ENCODE measurements around the gene MIGA2. TPM values are rescaled to one million over a fixed set of nuclear protein-coding genes. Genes with fewer than 3 reads are reported as not detected.

The MIGA2 gene
- total RNA-seq, 2 experiments from 2014 or later, result 33.8 to 43.1 TPM

DNA sequence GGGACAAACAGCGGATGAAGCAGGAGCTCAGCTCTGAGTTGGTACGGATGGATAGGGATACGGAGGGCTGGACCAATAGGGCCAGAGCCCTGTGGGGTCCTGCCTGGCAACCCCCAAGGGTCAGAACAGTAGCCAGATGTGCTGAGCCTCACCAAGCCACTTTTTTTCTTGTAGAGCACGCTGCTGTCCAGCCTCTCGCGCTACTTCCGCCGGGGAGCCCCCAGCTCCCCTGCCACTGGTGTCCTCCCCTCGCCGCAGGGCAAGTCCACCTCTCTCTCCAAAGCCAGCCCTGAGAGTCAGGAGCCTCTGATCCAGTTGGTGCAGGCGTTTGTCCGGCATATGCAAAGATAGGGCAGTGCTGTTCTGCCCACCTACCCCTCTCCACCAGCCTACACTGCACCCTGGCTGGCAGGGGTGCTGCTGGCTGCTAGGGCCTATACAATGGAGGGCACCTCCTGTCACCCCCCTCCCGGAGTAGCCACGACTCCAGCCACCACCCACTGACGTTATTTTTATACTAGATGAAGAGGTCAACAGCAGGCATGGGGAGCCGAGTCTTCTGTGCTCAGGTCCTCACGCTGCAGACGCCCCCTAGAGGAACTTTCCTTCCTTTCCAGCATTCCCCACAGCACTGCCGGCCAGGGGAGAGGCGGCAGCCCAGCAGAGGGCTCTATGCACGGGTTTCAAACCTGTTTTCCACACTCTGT lies 29.9 kb upstream of the MIGA2 start:
- Mint-ChIP-seq H3K27me3 (no peaks in the 10 kb centered on the region), H3K36me3 (ENCODE audit: low read depth) (peaks cover 38% of the 10 kb centered on the region), H3K4me1 (no peaks in the 10 kb centered on the region), H3K27ac (peak overlapping the region; percentile 69), H3K9me3 (no peaks in the 10 kb centered on the region), H3K4me3 (no peak overlapping the region)
- ChIA-PET CTCF (interaction anchor here (0.8 to 1.9 kb wide), 4 partner anchors 9 to 143 kb away, joined by 3 to 6 read pairs (median 6); no protein-coding TSS in a partner anchor), POLR2A (no interaction called here)
- peak; percentile 61 for DNase-seq

DNA sequence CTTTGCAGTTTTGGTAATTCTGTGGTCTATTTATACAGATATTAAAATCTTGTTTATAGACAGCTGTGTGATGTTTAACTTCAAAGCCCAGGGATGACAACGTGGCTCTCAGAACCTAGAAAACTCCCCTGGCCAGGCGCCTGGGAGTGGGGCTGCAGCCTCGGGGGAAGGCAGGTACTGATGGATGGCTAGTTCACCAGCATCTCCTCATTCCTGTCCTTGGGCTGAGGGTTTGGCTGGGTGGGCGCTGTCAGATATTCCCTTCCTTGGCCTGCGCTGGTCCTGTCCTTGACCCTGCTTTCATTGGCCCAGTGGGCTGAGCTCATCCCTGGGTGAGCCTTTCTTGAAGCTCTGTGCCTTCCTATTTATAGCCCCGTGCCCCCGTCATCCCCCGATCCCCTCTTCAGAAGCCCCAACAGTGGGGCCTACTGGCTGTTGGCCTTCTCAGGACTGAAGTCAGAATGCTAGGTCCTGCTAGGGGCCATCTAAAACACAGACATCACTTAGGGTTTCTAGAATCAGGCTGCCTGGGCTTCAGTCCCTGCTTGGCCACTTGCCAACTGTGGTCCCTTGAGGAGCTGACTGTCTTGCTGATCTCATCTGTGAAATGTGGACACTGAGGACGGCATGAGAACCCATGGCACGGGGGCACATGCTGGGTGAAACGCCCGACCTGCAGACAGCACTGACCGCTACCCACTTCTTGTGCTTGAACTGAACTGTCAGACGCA lies 29.2 kb upstream of the MIGA2 start:
- DNase-seq, result no peak
- CTCF ChIA-PET, result interaction anchor here (0.6 to 1.9 kb wide), 3 partner anchors 11 to 149 kb away, joined by 3 to 6 read pairs (median 4); no protein-coding TSS in a partner anchor
- POLR2A ChIA-PET, result no interaction called here
- H3K27ac Mint-ChIP-seq, result peak overlapping the region; percentile 50
- no peaks in the 10 kb centered on the region for H3K9me3 Mint-ChIP-seq
- H3K36me3 Mint-ChIP-seq (ENCODE audit: low read depth), result peaks cover 34% of the 10 kb centered on the region
- H3K4me1 Mint-ChIP-seq, result no peaks in the 10 kb centered on the region
- H3K27me3 Mint-ChIP-seq, result no peaks in the 10 kb centered on the region
- H3K4me3 Mint-ChIP-seq, result no peak overlapping the region

DNA sequence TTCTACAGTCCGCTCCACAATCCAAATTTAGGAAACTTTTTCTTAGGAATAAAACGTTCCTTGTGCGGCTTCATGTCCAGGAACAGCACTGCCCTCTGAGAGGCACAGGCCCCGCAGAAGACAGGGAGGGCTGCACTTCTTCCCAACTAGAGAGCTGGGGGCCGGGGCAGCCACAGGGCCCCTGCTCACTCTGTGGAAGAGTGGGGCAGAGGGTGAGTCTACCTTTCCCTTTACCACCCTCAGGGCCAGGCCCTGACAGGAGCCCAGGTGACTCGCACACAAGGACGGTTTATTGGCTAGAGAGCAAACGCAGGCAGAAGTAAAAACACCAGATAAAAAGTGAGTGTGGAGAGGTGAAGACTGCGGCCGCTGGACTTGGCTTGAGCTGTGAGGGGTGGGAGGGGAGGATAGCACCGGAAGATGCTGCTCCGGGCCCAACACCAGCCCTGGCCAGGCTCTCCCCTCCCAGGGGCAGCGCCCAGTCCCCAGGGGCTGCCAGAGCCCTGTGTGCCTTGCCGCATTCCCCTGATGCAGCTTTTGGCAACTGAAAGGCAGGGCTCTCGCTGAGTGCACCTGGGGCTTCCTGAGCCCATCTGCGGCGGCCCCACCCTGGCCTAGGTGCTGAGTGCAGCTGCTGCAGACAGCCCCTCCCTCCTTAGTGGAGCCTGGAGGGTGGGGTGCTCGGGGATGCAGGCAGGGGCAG lies 28.5 kb upstream of the MIGA2 start:
- Mint-ChIP-seq H3K36me3 (ENCODE audit: low read depth) (peaks cover 27% of the 10 kb centered on the region), H3K4me1 (no peaks in the 10 kb centered on the region), H3K27me3 (no peaks in the 10 kb centered on the region), H3K4me3 (no peak overlapping the region), H3K9me3 (no peaks in the 10 kb centered on the region), H3K27ac (peak overlapping the region; percentile 50)
- ChIA-PET CTCF (interaction anchor here (0.6 to 0.8 kb wide), 2 partner anchors 10 to 149 kb away, joined by 3 to 4 read pairs; no protein-coding TSS in a partner anchor), POLR2A (no interaction called here)
- DNase-seq, result no peak

DNA sequence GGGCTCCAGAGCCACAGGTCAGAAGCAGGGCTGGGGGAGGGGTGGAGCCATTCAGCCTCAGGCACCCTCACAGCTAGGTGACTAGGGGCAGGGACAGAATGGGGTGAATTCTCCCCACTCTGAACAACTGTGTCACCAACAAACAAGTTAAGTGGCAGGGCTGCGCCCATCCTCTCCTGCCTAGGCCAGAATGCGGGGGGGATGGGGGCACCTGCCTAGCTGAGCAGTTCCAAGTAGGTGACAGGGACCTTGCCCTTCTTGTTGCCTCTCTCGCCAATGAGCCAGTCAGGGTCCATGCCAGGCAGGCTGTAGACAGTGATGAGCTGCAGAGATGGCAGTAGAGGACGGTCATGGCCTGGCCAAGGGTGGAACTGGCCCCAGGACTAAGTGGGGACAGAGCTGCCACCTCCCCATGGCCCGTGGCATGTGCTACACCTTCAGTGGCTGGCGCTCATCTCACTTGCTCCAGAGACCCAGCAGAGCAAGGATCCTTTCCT lies 27.9 kb upstream of the MIGA2 start:
- peaks cover 23% of the 10 kb centered on the region for H3K36me3 Mint-ChIP-seq (ENCODE audit: low read depth)
- no peak overlapping the region for H3K27ac Mint-ChIP-seq

DNA sequence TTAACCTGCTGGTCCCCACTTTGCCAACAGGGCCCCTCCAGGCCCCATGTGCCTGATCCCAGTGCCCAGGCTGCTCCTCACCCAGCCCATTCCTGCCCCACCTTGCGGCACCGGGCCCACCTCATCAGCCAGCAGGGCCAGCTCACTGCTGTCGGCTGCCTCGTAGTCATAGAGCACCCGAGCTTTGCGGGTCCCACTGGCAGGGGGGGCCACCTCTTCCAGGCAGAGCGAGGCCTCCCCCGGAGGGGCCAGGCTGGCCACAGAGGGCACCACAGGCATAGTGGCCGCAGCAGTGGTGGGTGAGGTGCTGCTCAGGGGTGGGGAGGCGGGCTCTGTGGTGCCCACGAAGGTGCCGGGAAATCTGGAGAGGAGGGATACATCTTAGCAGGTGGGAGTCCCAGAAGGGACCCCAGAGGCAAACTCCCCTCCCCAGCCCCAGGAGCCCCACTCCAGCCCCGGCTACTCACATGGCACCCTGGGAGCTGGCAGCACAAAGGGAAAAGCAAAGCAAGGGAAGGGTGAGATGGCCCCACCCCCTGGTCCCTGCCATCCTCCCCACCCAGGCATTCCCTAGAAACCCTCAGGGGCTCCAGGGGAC lies 27.3 kb upstream of the MIGA2 start:
- H3K4me1 Mint-ChIP-seq, result no peaks in the 10 kb centered on the region
- POLR2A ChIA-PET, result no interaction called here
- no peak overlapping the region for H3K4me3 Mint-ChIP-seq
- no peak for DNase-seq
- H3K27ac Mint-ChIP-seq, result no peak overlapping the region
- peaks cover 23% of the 10 kb centered on the region for H3K36me3 Mint-ChIP-seq (ENCODE audit: low read depth)
- no peaks in the 10 kb centered on the region for H3K9me3 Mint-ChIP-seq
- H3K27me3 Mint-ChIP-seq, result no peaks in the 10 kb centered on the region
- CTCF ChIA-PET, result no interaction called here

More for the DNA sequence above, 27.9 kb upstream of the MIGA2 start:
- no peaks in the 10 kb centered on the region for H3K27me3 Mint-ChIP-seq
- no peak for DNase-seq
- H3K4me1 Mint-ChIP-seq, result no peaks in the 10 kb centered on the region
- no peak overlapping the region for H3K4me3 Mint-ChIP-seq
- POLR2A ChIA-PET, result no interaction called here
- no peaks in the 10 kb centered on the region for H3K9me3 Mint-ChIP-seq
- CTCF ChIA-PET, result no interaction called here

DNA sequence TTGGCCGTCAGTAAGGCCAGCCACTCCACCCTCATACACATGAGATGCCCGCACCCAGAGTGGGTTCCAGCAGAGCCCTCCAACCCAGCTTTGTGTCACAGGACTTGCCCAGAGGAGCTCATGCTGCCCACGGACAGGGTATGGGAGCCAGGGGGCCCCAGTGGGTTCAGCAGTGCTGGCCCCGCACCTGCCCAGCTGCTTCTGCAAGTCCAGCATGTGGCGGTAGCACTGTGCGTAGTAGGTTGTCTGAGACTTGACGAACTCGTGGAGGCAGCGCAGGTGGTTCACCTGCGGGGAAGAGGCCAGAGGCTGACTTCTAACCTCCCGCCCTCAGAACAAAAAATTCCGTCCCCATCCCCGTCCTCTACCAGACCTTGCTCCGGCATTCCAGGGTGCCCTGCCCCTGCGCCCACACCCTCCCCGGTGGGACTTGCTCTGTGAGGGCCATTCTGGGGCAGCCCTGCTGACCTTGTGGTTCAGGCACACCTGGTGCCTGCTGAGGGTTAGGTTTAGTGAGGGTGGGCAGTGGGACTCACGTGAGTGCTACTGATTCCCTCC lies 26.8 kb upstream of the MIGA2 start:
- Mint-ChIP-seq H3K4me3 (no peak overlapping the region), H3K9me3 (no peaks in the 10 kb centered on the region), H3K27ac (no peak overlapping the region), H3K4me1 (no peaks in the 10 kb centered on the region), H3K27me3 (no peaks in the 10 kb centered on the region), H3K36me3 (ENCODE audit: low read depth) (peaks cover 22% of the 10 kb centered on the region)
- DNase-seq, result no peak
- POLR2A ChIA-PET, result no interaction called here
- CTCF ChIA-PET, result interaction anchor here (1.6 kb wide), 1 partner anchor 10 kb away, joined by 4 read pairs; no protein-coding TSS in a partner anchor

DNA sequence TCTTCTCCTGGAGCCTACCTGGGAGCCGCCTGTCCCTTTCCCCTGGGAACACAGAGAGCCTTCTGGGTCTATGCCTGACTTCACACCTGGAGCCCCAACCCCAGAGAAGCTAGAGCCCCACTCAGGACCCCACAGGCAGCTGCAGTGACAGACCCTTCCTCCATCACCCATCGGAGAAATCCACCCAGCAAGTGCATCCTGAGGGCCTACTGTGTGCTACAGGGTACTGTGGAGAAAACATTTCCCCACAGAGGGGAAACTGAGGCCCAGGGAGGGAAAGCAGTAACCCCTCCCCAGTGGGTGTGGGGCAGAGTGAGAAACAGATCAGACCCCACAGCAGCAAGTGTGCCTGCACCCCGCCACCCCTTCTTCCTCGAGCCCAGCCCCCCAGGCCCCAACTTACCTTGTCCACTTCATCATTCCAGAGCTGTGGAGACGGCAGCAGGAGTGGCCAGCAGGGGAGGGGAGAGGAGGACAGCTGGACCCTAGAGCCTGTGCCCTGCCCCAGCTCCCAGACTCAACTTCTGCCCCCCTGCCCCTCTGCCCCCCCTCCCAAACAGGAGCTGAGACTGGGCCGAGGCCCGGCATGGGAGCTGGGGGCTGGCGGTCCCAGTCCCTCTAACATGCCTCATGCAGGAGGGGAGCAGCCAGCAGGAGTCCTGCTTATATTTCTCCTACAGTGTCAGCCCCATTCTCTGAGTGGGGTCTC lies 26.0 kb upstream of the MIGA2 start:
- ChIA-PET POLR2A (no interaction called here), CTCF (interaction anchor here (1.6 kb wide), 1 partner anchor 9 kb away, joined by 4 read pairs; no protein-coding TSS in a partner anchor)
- Mint-ChIP-seq H3K4me3 (no peak overlapping the region), H3K4me1 (no peaks in the 10 kb centered on the region), H3K36me3 (ENCODE audit: low read depth) (peaks cover 15% of the 10 kb centered on the region), H3K27me3 (no peaks in the 10 kb centered on the region), H3K9me3 (no peaks in the 10 kb centered on the region), H3K27ac (no peak overlapping the region)
- no peak for DNase-seq

DNA sequence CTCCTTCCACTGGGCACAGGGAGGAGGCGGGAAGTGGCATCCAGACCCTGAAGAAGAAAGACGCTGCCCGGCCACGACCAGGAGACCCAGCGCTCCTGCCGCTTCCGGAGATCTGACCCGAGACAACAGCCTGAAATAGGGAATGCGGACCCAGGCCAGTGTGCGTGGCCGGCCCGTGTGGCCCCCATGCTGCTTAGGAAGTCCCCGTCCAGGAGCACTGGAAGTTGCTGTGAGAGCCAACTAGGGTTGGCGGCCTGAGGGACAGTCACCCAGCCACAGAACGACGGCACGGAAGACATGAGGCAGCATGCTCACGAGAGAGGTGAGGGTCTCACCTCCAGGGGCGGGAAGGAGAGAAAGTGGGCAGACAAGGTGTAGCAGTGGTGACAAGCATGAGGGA lies 25.3 kb upstream of the MIGA2 start:
- H3K4me1 Mint-ChIP-seq, result no peaks in the 10 kb centered on the region
- DNase-seq, result no peak
- POLR2A ChIA-PET, result no interaction called here
- no peaks in the 10 kb centered on the region for H3K27me3 Mint-ChIP-seq
- CTCF ChIA-PET, result interaction anchor here (1.6 kb wide), 1 partner anchor 9 kb away, joined by 4 read pairs; no protein-coding TSS in a partner anchor
- H3K9me3 Mint-ChIP-seq, result no peaks in the 10 kb centered on the region
- H3K27ac Mint-ChIP-seq, result no peak overlapping the region
- H3K4me3 Mint-ChIP-seq, result no peak overlapping the region
- peaks cover 12% of the 10 kb centered on the region for H3K36me3 Mint-ChIP-seq (ENCODE audit: low read depth)

DNA sequence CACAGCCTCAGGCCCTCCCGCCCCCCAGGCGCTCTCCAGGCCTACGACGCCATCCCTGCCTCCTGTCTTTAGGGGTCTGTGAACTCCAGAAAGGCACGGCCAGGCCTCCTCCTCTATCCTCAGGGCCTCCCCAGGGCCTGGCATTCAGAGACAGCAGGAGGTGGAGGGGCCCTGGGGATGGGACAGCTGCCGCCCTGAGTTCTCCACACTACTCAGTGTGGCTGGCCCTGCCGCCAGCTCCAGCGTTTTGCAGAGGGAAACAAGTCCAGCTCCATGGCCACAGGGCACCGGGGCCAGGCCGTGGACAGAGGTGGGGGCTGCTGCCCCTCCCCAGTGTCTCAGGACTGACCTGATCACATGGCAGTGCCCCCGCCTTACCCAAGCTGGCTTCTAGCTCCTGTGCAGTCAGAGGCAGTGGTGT lies 24.7 kb upstream of the MIGA2 start:
- Mint-ChIP-seq H3K4me1 (no peaks in the 10 kb centered on the region), H3K27me3 (no peaks in the 10 kb centered on the region), H3K9me3 (no peaks in the 10 kb centered on the region), H3K36me3 (ENCODE audit: low read depth) (peaks cover 8% of the 10 kb centered on the region), H3K27ac (no peak overlapping the region), H3K4me3 (no peak overlapping the region)
- ChIA-PET CTCF (no interaction called here), POLR2A (no interaction called here)
- no peak for DNase-seq

DNA sequence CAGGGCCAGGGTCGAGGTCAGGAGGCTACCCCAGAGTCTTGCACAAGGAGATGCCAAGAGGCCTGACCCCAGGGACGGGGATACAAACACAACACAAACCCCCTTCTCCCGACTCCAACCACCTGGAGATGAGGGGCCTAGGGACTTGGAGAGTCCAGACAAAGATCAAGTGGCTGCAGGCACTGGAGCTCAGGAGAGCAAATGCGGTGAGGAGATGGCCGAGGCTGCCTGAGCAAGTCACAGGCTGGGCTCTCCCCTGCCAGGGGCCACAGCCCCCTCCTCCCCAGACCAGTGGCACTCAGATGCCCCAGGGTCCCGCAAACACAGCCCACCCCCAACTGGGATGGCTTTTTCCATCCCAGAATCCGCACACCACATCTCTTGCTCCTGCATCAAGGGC lies 24.1 kb upstream of the MIGA2 start:
- DNase-seq, result no peak
- H3K4me3 Mint-ChIP-seq, result no peak overlapping the region
- no peaks in the 10 kb centered on the region for H3K4me1 Mint-ChIP-seq
- H3K36me3 Mint-ChIP-seq (ENCODE audit: low read depth), result peaks cover 6% of the 10 kb centered on the region
- no peaks in the 10 kb centered on the region for H3K9me3 Mint-ChIP-seq
- H3K27ac Mint-ChIP-seq, result no peak overlapping the region
- POLR2A ChIA-PET, result no interaction called here
- H3K27me3 Mint-ChIP-seq, result no peaks in the 10 kb centered on the region
- CTCF ChIA-PET, result interaction anchor here (1.5 kb wide), 1 partner anchor 17 kb away, joined by 3 read pairs; no protein-coding TSS in a partner anchor

DNA sequence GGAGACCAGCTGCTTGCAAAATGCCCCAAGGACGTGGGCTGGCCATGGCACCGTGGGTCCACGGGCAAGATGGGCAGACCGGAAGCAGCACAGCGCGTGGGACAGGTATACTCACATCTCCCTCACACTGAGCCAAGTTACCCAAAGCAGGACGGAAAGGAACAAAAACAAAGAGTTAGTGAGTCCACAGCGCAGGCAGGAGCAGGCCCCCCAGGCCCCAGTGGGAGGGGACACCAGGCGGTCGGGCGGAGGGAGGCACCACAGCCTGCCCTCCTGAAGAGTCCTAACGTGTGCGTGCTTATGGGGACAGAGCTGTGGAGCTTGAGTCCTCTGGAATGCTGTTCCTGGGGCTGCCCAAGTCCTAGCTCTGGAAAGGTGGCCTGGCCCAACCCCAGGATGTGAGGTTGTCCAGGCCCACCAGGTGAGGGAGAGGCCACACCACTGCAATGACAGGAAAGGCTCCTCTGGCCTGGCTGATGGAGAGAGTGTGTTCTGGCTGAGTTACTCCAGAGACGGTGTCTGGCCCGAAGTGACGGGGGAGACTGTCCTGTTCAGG lies 23.5 kb upstream of the MIGA2 start:
- ChIA-PET CTCF (interaction anchor here (1.5 kb wide), 1 partner anchor 17 kb away, joined by 3 read pairs; no protein-coding TSS in a partner anchor), POLR2A (no interaction called here)
- no peaks in the 10 kb centered on the region for H3K27me3 Mint-ChIP-seq
- no peak for DNase-seq
- no peaks in the 10 kb centered on the region for H3K4me1 Mint-ChIP-seq
- H3K9me3 Mint-ChIP-seq, result no peaks in the 10 kb centered on the region
- H3K36me3 Mint-ChIP-seq (ENCODE audit: low read depth), result no peaks in the 10 kb centered on the region
- H3K4me3 Mint-ChIP-seq, result no peak overlapping the region
- H3K27ac Mint-ChIP-seq, result no peak overlapping the region

DNA sequence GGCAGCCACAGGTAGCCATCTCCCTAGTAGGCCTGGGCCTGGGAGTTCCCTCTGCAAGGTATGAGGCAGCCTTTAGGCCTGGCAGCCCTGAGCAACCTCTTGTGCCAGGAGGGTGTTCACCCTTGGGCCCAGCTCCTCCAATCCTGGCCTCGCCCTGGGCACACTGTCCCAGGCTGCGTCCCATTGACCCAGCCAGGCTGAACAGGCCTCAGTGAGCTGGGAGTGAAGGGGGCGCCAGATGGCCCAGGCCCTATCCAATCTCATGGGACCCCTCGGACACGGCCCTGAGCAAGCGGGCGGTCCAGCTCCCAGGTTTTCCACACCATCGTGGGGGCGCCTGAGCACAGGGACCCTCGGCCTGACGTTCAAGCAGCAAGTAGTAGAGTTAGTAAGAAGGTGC lies 22.8 kb upstream of the MIGA2 start:
- ChIA-PET CTCF (interaction anchor here (1.5 kb wide), 1 partner anchor 16 kb away, joined by 3 read pairs; no protein-coding TSS in a partner anchor), POLR2A (no interaction called here)
- no peak overlapping the region for H3K27ac Mint-ChIP-seq
- H3K27me3 Mint-ChIP-seq, result no peaks in the 10 kb centered on the region
- H3K9me3 Mint-ChIP-seq, result no peaks in the 10 kb centered on the region
- H3K36me3 Mint-ChIP-seq (ENCODE audit: low read depth), result no peaks in the 10 kb centered on the region
- no peak overlapping the region for H3K4me3 Mint-ChIP-seq
- no peaks in the 10 kb centered on the region for H3K4me1 Mint-ChIP-seq
- DNase-seq, result no peak
